Adrenal gland (tissue), 5 donors: ENCODE data around the gene ITM2A.

Source experiments
- CTCF ChIP-seq, 6 experiments: fragments of 450-650 bp in 4 of 6; fragments of 200-600 bp in 2 of 6; sonication (generic) in 1 of 6; IDR thresholded peaks; 1 replicate in 5 of 6; 2 replicates in 1 of 6; pipeline versions ENCODE4 v1.5.1 to v1.8.0; 2016 to 2021; ENCODE audit warnings: antibody characterized with exemption in 6 of 6, mild to moderate bottlenecking in 2 of 6, moderate library complexity in 1 of 6
- POLR2A ChIP-seq, 2 donors: fragments of 450-650 bp; IDR thresholded peaks; one replicate each; pipeline ENCODE4 v1.6.1; 2017; ENCODE audit warnings: antibody characterized with exemption in 2 of 2, mild to moderate bottlenecking in 2 of 2, moderate library complexity in 1 of 2
- donor health status: DM: no; HTN: no; CAD: no.

GRCh38 chrX:79413963-79414362 lies 46.8 kb upstream of the ITM2A start:
- TF ChIP-seq CTCF (IDR thresholded peaks at IDR 0.05), result no peak
- no peak for TF ChIP-seq POLR2A (IDR thresholded peaks at IDR 0.05)
